H1 (cell line): ENCODE measurements around the gene DCTD.

Experiments
- CEBPB ChIP-seq: IDR thresholded peaks from 2 replicates; pipeline ENCODE4 v1.6.1; 2012; ENCODE audit warnings: low read depth, low read length
- TF ChIP-seq, protein P1 (sequence below): fragments of 300-600 bp; sonication (generic); IDR thresholded peaks from 2 replicates; pipeline ENCODE4 v1.7.1; 2012; ENCODE audit warnings: low read length, moderate library complexity, mild to moderate bottlenecking, inconsistent platforms; ENCODE audit not compliant: insufficient replicate concordance
- TF ChIP-seq, protein P2 (sequence below), 3 experiments: IDR thresholded peaks; 1 replicate in 2 of 3; 2 replicates in 1 of 3; pipeline versions ENCODE4 v1.5.1 to v1.6.1; 2011; ENCODE audit warnings: low read length in 3 of 3, mild to moderate bottlenecking in 3 of 3, inconsistent platforms in 2 of 3, low read depth in 1 of 3, moderate library complexity in 1 of 3; ENCODE audit not compliant: insufficient read depth in 1 of 3; ENCODE audit errors: control extremely low read depth in 1 of 3

DNA sequence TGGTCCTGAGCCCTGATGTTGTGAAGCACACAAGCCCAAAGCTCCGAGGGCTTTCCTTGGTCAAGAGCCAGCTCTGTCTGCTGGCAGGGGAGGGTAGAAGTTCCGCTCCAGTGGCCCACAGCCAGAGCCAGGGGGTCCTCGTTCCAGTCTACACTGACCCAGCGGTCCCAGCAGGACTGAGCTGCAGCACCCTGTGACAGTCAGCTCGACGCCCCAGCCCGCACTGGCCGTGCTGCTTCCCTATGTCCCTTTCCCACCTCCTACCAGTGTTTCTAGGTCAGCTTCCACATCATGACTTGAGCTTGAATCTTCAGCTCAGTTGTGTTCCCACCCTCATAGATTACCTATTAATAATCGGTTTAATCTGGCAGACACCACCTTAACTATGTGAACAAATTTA is 22.5 kb upstream of the DCTD start:
- TF ChIP-seq, protein P1, sequence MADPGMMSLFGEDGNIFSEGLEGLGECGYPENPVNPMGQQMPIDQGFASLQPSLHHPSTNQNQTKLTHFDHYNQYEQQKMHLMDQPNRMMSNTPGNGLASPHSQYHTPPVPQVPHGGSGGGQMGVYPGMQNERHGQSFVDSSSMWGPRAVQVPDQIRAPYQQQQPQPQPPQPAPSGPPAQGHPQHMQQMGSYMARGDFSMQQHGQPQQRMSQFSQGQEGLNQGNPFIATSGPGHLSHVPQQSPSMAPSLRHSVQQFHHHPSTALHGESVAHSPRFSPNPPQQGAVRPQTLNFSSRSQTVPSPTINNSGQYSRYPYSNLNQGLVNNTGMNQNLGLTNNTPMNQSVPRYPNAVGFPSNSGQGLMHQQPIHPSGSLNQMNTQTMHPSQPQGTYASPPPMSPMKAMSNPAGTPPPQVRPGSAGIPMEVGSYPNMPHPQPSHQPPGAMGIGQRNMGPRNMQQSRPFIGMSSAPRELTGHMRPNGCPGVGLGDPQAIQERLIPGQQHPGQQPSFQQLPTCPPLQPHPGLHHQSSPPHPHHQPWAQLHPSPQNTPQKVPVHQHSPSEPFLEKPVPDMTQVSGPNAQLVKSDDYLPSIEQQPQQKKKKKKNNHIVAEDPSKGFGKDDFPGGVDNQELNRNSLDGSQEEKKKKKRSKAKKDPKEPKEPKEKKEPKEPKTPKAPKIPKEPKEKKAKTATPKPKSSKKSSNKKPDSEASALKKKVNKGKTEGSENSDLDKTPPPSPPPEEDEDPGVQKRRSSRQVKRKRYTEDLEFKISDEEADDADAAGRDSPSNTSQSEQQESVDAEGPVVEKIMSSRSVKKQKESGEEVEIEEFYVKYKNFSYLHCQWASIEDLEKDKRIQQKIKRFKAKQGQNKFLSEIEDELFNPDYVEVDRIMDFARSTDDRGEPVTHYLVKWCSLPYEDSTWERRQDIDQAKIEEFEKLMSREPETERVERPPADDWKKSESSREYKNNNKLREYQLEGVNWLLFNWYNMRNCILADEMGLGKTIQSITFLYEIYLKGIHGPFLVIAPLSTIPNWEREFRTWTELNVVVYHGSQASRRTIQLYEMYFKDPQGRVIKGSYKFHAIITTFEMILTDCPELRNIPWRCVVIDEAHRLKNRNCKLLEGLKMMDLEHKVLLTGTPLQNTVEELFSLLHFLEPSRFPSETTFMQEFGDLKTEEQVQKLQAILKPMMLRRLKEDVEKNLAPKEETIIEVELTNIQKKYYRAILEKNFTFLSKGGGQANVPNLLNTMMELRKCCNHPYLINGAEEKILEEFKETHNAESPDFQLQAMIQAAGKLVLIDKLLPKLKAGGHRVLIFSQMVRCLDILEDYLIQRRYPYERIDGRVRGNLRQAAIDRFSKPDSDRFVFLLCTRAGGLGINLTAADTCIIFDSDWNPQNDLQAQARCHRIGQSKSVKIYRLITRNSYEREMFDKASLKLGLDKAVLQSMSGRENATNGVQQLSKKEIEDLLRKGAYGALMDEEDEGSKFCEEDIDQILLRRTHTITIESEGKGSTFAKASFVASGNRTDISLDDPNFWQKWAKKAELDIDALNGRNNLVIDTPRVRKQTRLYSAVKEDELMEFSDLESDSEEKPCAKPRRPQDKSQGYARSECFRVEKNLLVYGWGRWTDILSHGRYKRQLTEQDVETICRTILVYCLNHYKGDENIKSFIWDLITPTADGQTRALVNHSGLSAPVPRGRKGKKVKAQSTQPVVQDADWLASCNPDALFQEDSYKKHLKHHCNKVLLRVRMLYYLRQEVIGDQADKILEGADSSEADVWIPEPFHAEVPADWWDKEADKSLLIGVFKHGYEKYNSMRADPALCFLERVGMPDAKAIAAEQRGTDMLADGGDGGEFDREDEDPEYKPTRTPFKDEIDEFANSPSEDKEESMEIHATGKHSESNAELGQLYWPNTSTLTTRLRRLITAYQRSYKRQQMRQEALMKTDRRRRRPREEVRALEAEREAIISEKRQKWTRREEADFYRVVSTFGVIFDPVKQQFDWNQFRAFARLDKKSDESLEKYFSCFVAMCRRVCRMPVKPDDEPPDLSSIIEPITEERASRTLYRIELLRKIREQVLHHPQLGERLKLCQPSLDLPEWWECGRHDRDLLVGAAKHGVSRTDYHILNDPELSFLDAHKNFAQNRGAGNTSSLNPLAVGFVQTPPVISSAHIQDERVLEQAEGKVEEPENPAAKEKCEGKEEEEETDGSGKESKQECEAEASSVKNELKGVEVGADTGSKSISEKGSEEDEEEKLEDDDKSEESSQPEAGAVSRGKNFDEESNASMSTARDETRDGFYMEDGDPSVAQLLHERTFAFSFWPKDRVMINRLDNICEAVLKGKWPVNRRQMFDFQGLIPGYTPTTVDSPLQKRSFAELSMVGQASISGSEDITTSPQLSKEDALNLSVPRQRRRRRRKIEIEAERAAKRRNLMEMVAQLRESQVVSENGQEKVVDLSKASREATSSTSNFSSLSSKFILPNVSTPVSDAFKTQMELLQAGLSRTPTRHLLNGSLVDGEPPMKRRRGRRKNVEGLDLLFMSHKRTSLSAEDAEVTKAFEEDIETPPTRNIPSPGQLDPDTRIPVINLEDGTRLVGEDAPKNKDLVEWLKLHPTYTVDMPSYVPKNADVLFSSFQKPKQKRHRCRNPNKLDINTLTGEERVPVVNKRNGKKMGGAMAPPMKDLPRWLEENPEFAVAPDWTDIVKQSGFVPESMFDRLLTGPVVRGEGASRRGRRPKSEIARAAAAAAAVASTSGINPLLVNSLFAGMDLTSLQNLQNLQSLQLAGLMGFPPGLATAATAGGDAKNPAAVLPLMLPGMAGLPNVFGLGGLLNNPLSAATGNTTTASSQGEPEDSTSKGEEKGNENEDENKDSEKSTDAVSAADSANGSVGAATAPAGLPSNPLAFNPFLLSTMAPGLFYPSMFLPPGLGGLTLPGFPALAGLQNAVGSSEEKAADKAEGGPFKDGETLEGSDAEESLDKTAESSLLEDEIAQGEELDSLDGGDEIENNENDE = no peak
- TF ChIP-seq, protein P2, sequence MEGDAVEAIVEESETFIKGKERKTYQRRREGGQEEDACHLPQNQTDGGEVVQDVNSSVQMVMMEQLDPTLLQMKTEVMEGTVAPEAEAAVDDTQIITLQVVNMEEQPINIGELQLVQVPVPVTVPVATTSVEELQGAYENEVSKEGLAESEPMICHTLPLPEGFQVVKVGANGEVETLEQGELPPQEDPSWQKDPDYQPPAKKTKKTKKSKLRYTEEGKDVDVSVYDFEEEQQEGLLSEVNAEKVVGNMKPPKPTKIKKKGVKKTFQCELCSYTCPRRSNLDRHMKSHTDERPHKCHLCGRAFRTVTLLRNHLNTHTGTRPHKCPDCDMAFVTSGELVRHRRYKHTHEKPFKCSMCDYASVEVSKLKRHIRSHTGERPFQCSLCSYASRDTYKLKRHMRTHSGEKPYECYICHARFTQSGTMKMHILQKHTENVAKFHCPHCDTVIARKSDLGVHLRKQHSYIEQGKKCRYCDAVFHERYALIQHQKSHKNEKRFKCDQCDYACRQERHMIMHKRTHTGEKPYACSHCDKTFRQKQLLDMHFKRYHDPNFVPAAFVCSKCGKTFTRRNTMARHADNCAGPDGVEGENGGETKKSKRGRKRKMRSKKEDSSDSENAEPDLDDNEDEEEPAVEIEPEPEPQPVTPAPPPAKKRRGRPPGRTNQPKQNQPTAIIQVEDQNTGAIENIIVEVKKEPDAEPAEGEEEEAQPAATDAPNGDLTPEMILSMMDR (IDR thresholded peaks at IDR 0.05; ENCODE audit: control extremely low read depth in 1 of 3, insufficient read depth in 1 of 3, low read depth in 1 of 3, low read length in 3 of 3) = no peak
- no peak for TF ChIP-seq CEBPB
